ENCODE data around the gene HEBP2. TPM values are rescaled to one million over a fixed set of nuclear protein-coding genes. Genes with fewer than 3 reads are reported as not detected.

HEBP2 gene
- total RNA-seq, 2 experiments from 2014 or later = 14.0 to 36.2 TPM

Small RNA genes within 50 kb of the gene (microRNA-seq; reads per million reads assigned to microRNA genes)
- gene MIR3145 (ENCODE audit: borderline replicate concordance) = not detected

Small RNA genes within 50 kb of the gene (small RNA-seq; reads per million reads assigned to genes)
- gene AL031003.1 (not detected), gene AL391669.1 (not detected), gene MIR3145 (not detected)

Other genes starting within 250 kb of the HEBP2 start
- gene ARFGEF3, start 242.3 kb upstream of the HEBP2 start, total RNA-seq (2014; rRNA removed; shearing (Covaris generic)) = not detected in 2 replicates
- not detected in 2 replicates for gene ARFGEF3, start 242.3 kb upstream of the HEBP2 start, total RNA-seq (2022)
- gene PBOV1, start 185.7 kb upstream of the HEBP2 start, total RNA-seq (2014; rRNA removed; shearing (Covaris generic)) = not detected in 2 replicates
- gene PBOV1, start 185.7 kb upstream of the HEBP2 start, total RNA-seq (2022) = not detected in 2 replicates
- gene SMIM28, start 26.3 kb upstream of the HEBP2 start, total RNA-seq (2014; rRNA removed; shearing (Covaris generic)) = not detected in 2 replicates
- gene SMIM28, start 26.3 kb upstream of the HEBP2 start, total RNA-seq (2022) = not detected in 2 replicates
- 2.7 TPM in 2 replicates for gene NHSL1, start 95.3 kb downstream of the HEBP2 start, total RNA-seq (2014; rRNA removed; shearing (Covaris generic))
- gene NHSL1, start 95.3 kb downstream of the HEBP2 start, total RNA-seq (2022) = 10.6 and 12.7 TPM in 2 replicates

Data from OCI-LY7 (cell line).